OCI-LY1 (cell line): ENCODE data around the gene IPCEF1.

ENCODE experiments used
- EZH2 ChIP-seq: fragments of 200-600 bp; sonication (generic), shearing (Covaris generic); IDR thresholded peaks from 2 replicates; pipeline ENCODE4 v1.8.0; 2017; ENCODE audit warnings: borderline replicate concordance, mixed run types, mild to moderate bottlenecking, antibody characterized with exemption, low read length, moderate library complexity, mixed read lengths
- TF ChIP-seq, protein P1 (sequence below): fragments of 200-600 bp; sonication (generic), shearing (Covaris generic); IDR thresholded peaks from 2 replicates; pipeline ENCODE4 v1.5.1; 2017; ENCODE audit warnings: mild to moderate bottlenecking, antibody characterized with exemption, low read length, moderate library complexity, mixed read lengths

DNA sequence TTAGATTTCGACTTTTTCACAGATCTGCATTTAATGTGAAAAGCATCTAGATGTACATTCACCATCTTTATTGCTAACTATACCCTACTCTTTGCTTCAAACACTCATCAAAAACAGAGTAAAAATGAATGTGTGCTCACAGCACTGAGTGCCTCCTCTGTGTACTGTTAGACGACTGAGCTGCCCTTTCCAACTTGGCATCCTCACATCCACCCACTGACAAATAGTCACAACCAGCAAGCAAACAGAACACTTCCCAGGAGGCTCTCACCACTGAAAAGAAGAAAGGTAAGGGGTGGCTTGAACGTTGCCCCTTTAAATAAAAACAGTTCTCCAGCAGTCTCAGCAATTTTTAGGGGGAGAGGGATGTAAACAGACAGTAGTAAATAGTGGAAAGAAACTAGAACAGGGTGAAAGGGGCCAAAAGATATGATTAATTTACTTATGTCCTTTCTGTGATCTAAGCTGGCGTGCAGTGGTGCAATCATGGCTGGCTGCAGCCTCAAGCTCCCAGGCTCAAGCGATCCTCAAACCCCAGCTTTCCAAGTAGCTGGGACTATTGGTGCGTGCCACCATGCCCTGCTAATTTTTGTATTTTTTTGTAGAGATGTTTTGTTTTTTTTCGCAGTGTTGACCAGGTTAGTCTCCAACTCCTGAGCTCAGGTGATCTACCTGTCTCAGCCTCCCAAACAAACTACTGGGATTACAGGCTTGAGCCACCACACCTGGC, 48.7 kb downstream of the IPCEF1 start:
- TF ChIP-seq, protein P1, sequence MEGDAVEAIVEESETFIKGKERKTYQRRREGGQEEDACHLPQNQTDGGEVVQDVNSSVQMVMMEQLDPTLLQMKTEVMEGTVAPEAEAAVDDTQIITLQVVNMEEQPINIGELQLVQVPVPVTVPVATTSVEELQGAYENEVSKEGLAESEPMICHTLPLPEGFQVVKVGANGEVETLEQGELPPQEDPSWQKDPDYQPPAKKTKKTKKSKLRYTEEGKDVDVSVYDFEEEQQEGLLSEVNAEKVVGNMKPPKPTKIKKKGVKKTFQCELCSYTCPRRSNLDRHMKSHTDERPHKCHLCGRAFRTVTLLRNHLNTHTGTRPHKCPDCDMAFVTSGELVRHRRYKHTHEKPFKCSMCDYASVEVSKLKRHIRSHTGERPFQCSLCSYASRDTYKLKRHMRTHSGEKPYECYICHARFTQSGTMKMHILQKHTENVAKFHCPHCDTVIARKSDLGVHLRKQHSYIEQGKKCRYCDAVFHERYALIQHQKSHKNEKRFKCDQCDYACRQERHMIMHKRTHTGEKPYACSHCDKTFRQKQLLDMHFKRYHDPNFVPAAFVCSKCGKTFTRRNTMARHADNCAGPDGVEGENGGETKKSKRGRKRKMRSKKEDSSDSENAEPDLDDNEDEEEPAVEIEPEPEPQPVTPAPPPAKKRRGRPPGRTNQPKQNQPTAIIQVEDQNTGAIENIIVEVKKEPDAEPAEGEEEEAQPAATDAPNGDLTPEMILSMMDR = no peak
- no peak for TF ChIP-seq EZH2
